ENCODE measurements around the gene KIAA0513. TPM values are rescaled to one million over a fixed set of nuclear protein-coding genes. Genes with fewer than 3 reads are reported as not detected.

The KIAA0513 gene
- total and polyA plus RNA-seq, 10 of the 15 experiments (the other 5 are each of a cell fraction or from before 2014, with no cell fraction given), result 0.14 to 5.8 (median 2.0) TPM

- intact Hi-C loops (cut with micrococcal nuclease; ENCODE audit: unreplicated experiment), result no loop called here
- Histone ChIP-seq H3K4me1 (ENCODE audit: control insufficient read depth, insufficient read depth, low read length) (no peaks in the 10 kb centered on the region; the same call in 1 of the 2 replicates), H3K79me2 (ENCODE audit: control insufficient read depth, insufficient read depth, low read length) (no peaks in the 10 kb centered on the region), H3K27me3 (replicated peaks in 1 of 2; ENCODE audit: control insufficient read depth in 2 of 2, insufficient read depth in 2 of 2, low read length in 1 of 2) (no peaks in the 10 kb centered on the region; a peak in 1 of 4 replicates), H3K36me3 (ENCODE audit: control insufficient read depth in 2 of 2, insufficient read depth in 2 of 2, low read length in 1 of 2) (no peaks in the 10 kb centered on the region), H3K9ac (ENCODE audit: control insufficient read depth, insufficient read depth, low read length) (no peak overlapping the region), H2AFZ (ENCODE audit: control insufficient read depth, low read depth, low read length) (no peak overlapping the region), H4K20me1 (ENCODE audit: control insufficient read depth, insufficient read depth) (no peaks in the 10 kb centered on the region), H3K27ac (ENCODE audit: control insufficient read depth, insufficient read depth) (no peak overlapping the region), H3K4me3 (no peak overlapping the region), H3K4me2 (ENCODE audit: control insufficient read depth, insufficient read depth) (no peak overlapping the region), H3K9me3 (replicated peaks; ENCODE audit: control insufficient read depth, insufficient read depth, low read length) (no peaks in the 10 kb centered on the region)
- POLR2A ChIA-PET, result no interaction called here
- no peak for FAIRE-seq
- in situ Hi-C loops (cut with MboI), result no loop called here
- CTCF ChIA-PET, result interaction anchor here (1.5 kb wide), 1 partner anchor 169 kb away, joined by 3 read pairs; no protein-coding TSS in a partner anchor
- SMC1A ChIA-PET (ENCODE audit: uncharacterized antibody, unreplicated experiment), result no interaction called here
- BruUV-seq (replicated peaks), result no TSS peak
- ATAC-seq, result peak; percentile 63
- no peak for DNase-seq (ENCODE audit: low read depth, low spot score)
- TF ChIP-seq KAT2A (conservative IDR thresholded peaks at IDR 0.05; ENCODE audit: control insufficient read depth, low read depth, low read length) (no peak), LARP7 (IDR thresholded peaks at IDR 0.05) (no peak), ZNF384 (IDR thresholded peaks at IDR 0.05; ENCODE audit: borderline replicate concordance, low read depth, low read length) (no peak), ZNF217 (IDR thresholded peaks at IDR 0.05) (no peak), TCF12 (IDR thresholded peaks at IDR 0.05; ENCODE audit: low read depth, low read length) (no peak), RUNX3 (IDR thresholded peaks at IDR 0.05; ENCODE audit: low read length) (no peak), SREBF2 (IDR thresholded peaks at IDR 0.05; ENCODE audit: low read length) (no peak), TCF3 (IDR thresholded peaks at IDR 0.05; ENCODE audit: borderline replicate concordance, insufficient read depth, low read depth, low read length) (no peak), RELA (IDR thresholded peaks at IDR 0.05; ENCODE audit: borderline replicate concordance, partially characterized antibody) (no peak), ESRRA (IDR thresholded peaks at IDR 0.05; ENCODE audit: low read length) (no peak), SREBF1 (IDR thresholded peaks at IDR 0.05; ENCODE audit: low read length) (no peak), EZH2 (IDR thresholded peaks at IDR 0.05; ENCODE audit: borderline replicate concordance, control insufficient read depth, low read depth, low read length) (no peak), SMC3 (IDR thresholded peaks at IDR 0.05; ENCODE audit: borderline replicate concordance, low read length) (no peak), ASH2L (IDR thresholded peaks at IDR 0.05; ENCODE audit: borderline replicate concordance, low read depth) (no peak), NR2F1 (conservative IDR thresholded peaks at IDR 0.05) (no peak), RELB (IDR thresholded peaks at IDR 0.05; ENCODE audit: low read depth) (no peak), ZBED1 (IDR thresholded peaks at IDR 0.05; ENCODE audit: borderline replicate concordance) (no peak)
- TF ChIP-seq, protein P1, sequence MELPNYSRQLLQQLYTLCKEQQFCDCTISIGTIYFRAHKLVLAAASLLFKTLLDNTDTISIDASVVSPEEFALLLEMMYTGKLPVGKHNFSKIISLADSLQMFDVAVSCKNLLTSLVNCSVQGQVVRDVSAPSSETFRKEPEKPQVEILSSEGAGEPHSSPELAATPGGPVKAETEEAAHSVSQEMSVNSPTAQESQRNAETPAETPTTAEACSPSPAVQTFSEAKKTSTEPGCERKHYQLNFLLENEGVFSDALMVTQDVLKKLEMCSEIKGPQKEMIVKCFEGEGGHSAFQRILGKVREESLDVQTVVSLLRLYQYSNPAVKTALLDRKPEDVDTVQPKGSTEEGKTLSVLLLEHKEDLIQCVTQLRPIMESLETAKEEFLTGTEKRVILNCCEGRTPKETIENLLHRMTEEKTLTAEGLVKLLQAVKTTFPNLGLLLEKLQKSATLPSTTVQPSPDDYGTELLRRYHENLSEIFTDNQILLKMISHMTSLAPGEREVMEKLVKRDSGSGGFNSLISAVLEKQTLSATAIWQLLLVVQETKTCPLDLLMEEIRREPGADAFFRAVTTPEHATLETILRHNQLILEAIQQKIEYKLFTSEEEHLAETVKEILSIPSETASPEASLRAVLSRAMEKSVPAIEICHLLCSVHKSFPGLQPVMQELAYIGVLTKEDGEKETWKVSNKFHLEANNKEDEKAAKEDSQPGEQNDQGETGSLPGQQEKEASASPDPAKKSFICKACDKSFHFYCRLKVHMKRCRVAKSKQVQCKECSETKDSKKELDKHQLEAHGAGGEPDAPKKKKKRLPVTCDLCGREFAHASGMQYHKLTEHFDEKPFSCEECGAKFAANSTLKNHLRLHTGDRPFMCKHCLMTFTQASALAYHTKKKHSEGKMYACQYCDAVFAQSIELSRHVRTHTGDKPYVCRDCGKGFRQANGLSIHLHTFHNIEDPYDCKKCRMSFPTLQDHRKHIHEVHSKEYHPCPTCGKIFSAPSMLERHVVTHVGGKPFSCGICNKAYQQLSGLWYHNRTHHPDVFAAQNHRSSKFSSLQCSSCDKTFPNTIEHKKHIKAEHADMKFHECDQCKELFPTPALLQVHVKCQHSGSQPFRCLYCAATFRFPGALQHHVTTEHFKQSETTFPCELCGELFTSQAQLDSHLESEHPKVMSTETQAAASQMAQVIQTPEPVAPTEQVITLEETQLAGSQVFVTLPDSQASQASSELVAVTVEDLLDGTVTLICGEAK (IDR thresholded peaks at IDR 0.05; ENCODE audit: borderline replicate concordance), result no peak
- TF ChIP-seq, protein P2, sequence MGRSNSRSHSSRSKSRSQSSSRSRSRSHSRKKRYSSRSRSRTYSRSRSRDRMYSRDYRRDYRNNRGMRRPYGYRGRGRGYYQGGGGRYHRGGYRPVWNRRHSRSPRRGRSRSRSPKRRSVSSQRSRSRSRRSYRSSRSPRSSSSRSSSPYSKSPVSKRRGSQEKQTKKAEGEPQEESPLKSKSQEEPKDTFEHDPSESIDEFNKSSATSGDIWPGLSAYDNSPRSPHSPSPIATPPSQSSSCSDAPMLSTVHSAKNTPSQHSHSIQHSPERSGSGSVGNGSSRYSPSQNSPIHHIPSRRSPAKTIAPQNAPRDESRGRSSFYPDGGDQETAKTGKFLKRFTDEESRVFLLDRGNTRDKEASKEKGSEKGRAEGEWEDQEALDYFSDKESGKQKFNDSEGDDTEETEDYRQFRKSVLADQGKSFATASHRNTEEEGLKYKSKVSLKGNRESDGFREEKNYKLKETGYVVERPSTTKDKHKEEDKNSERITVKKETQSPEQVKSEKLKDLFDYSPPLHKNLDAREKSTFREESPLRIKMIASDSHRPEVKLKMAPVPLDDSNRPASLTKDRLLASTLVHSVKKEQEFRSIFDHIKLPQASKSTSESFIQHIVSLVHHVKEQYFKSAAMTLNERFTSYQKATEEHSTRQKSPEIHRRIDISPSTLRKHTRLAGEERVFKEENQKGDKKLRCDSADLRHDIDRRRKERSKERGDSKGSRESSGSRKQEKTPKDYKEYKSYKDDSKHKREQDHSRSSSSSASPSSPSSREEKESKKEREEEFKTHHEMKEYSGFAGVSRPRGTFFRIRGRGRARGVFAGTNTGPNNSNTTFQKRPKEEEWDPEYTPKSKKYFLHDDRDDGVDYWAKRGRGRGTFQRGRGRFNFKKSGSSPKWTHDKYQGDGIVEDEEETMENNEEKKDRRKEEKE (IDR thresholded peaks at IDR 0.05), result no peak
- RAD21 ChIA-PET (ENCODE audit: unreplicated experiment), result no interaction called here
- 20% methylated on average over 10 of the region's 10 CpGs for WGBS (ENCODE audit: insufficient coverage, insufficient replicate concordance, low lambda C conversion rate, missing lambda C conversion rate)
Measured at GRCh38 chr16:85077039-85077438, 49.4 kb downstream of the KIAA0513 start.

Measured in GM12878 (cell line).